ENCODE data around the gene C16orf95. TPM values are rescaled to one million over a fixed set of nuclear protein-coding genes. Genes with fewer than 3 reads are reported as not detected.
"Not testable (repeated sequence)": the region's sequence is repeated elsewhere in the genome, so short reads cannot be mapped to it uniquely, and the experiment has no call there.

C16orf95 gene
- total RNA-seq, 1 experiment from 2014 or later: 6.0 TPM

GRCh38 chr16:87258653-87259052 is 58.5 kb downstream of the C16orf95 start:
- BruUV-seq (replicated peaks); DNase-seq (ENCODE audit: low read depth, low spot score); CTCF ChIA-PET; H3K9me3 ChIP-seq (ENCODE audit: control insufficient read depth, insufficient read depth, low read depth, low read length); ATAC-seq; H3K27ac ChIP-seq (ENCODE audit: low read length); H3K27me3 ChIP-seq (ENCODE audit: control insufficient read depth, insufficient read depth, low read length); H3K4me1 ChIP-seq (ENCODE audit: control insufficient read depth, insufficient read depth, low read length); H3K36me3 ChIP-seq (ENCODE audit: control insufficient read depth, insufficient read depth, low read length); in situ Hi-C loops (cut with HindIII; ENCODE audit: low pct_unique_long_range_greater_than_20kb, low sequenced_read_pairs); intact Hi-C loops (cut with micrococcal nuclease; ENCODE audit: unreplicated experiment); H3K4me3 ChIP-seq (ENCODE audit: low read depth in 2 of 2, low read length in 2 of 2): not testable (repeated sequence)
- POLR2A ChIA-PET: interaction anchor here (0.6 to 0.7 kb wide), 2 partner anchors 111 to 700 kb away, joined by 3 to 7 read pairs; no protein-coding TSS in a partner anchor

DNA sequence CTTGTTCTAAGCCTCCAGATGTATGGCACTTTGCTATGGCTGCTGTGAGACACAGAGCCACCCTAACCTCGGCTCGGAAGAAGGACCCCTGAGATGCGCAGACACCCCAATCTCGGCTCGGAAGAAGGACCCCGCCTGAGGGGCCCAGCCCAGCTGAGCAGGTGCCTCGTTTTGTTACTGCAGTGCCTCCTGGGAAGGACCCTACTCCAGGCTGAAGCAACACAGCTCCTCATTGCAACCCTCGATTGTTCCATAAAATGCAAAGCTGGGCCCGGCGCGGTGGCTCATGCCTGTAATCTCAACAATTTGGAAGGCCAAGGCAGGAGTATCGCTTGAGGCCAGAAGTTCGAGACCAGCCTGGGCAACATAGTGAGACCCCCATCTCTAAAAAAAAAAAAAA is 61.3 kb downstream of the C16orf95 start:
- no peaks in the 10 kb centered on the region for H3K9me3 ChIP-seq (ENCODE audit: control insufficient read depth, insufficient read depth, low read depth, low read length)
- no peak overlapping the region for H3K27ac ChIP-seq (ENCODE audit: low read length)
- intact Hi-C loops (cut with micrococcal nuclease; ENCODE audit: unreplicated experiment): no loop called here
- TF ChIP-seq TCF7L2 (IDR thresholded peaks at IDR 0.05; ENCODE audit: low read depth, low read length) (no peak), SIN3A (IDR thresholded peaks at IDR 0.05; ENCODE audit: borderline replicate concordance, insufficient read depth, low read depth, low read length) (no peak), POLR2AphosphoS5 (IDR thresholded peaks at IDR 0.05; ENCODE audit: low read depth, low read length) (no peak), CTCF (IDR thresholded peaks at IDR 0.05) (no peak)
- TF ChIP-seq, protein P1, sequence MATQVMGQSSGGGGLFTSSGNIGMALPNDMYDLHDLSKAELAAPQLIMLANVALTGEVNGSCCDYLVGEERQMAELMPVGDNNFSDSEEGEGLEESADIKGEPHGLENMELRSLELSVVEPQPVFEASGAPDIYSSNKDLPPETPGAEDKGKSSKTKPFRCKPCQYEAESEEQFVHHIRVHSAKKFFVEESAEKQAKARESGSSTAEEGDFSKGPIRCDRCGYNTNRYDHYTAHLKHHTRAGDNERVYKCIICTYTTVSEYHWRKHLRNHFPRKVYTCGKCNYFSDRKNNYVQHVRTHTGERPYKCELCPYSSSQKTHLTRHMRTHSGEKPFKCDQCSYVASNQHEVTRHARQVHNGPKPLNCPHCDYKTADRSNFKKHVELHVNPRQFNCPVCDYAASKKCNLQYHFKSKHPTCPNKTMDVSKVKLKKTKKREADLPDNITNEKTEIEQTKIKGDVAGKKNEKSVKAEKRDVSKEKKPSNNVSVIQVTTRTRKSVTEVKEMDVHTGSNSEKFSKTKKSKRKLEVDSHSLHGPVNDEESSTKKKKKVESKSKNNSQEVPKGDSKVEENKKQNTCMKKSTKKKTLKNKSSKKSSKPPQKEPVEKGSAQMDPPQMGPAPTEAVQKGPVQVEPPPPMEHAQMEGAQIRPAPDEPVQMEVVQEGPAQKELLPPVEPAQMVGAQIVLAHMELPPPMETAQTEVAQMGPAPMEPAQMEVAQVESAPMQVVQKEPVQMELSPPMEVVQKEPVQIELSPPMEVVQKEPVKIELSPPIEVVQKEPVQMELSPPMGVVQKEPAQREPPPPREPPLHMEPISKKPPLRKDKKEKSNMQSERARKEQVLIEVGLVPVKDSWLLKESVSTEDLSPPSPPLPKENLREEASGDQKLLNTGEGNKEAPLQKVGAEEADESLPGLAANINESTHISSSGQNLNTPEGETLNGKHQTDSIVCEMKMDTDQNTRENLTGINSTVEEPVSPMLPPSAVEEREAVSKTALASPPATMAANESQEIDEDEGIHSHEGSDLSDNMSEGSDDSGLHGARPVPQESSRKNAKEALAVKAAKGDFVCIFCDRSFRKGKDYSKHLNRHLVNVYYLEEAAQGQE (IDR thresholded peaks at IDR 0.05; ENCODE audit: insufficient read depth in 1 of 2, low read depth in 2 of 2, low read length in 1 of 2): no peak
- no peaks in the 10 kb centered on the region for H3K27me3 ChIP-seq (ENCODE audit: control insufficient read depth, insufficient read depth, low read length)
- no peaks in the 10 kb centered on the region for H3K4me1 ChIP-seq (ENCODE audit: control insufficient read depth, insufficient read depth, low read length)
- ChIA-PET POLR2A (interaction anchor here (0.6 to 0.7 kb wide), 2 partner anchors 45 to 722 kb away, joined by 4 to 7 read pairs; no protein-coding TSS in a partner anchor), CTCF (no interaction called here)
- H3K4me3 ChIP-seq (ENCODE audit: low read depth in 2 of 2, low read length in 2 of 2): no peak overlapping the region
- ATAC-seq: no peak
- no TSS peak for BruUV-seq (replicated peaks)
- H3K36me3 ChIP-seq (ENCODE audit: control insufficient read depth, insufficient read depth, low read length): no peaks in the 10 kb centered on the region
- in situ Hi-C loops (cut with HindIII; ENCODE audit: low pct_unique_long_range_greater_than_20kb, low sequenced_read_pairs): no loop called here
- DNase-seq (ENCODE audit: low read depth, low spot score): no peak

DNA sequence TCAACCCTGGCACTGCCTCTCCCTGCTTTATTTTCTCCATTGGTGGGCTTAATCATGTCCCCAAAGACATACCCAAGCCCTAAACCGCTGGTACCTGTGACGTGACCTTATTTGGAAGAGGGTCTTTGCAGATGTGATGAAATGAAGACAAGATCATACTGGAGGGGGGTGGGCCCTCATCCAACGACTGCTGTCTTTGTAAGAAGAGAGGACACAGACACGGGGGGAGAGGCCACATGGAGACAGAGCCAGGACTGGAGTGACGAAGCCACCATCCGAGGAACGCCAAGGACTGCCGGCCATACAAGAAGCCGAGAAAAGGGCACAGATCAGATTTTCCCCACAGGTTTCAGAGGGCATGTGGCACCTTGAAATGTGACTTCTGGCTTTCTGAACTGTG is 62.5 kb downstream of the C16orf95 start:
- Histone ChIP-seq H3K9me3 (ENCODE audit: control insufficient read depth, insufficient read depth, low read depth, low read length) (no peaks in the 10 kb centered on the region), H3K4me1 (ENCODE audit: control insufficient read depth, insufficient read depth, low read length) (no peaks in the 10 kb centered on the region), H3K4me3 (ENCODE audit: low read depth in 2 of 2, low read length in 2 of 2) (no peak overlapping the region), H3K27me3 (ENCODE audit: control insufficient read depth, insufficient read depth, low read length) (no peaks in the 10 kb centered on the region), H3K27ac (ENCODE audit: low read length) (no peak overlapping the region), H3K36me3 (ENCODE audit: control insufficient read depth, insufficient read depth, low read length) (no peaks in the 10 kb centered on the region)
- ChIA-PET CTCF (no interaction called here), POLR2A (no interaction called here)
- in situ Hi-C loops (cut with HindIII; ENCODE audit: low pct_unique_long_range_greater_than_20kb, low sequenced_read_pairs) (no loop called here), intact Hi-C loops (cut with micrococcal nuclease; ENCODE audit: unreplicated experiment) (no loop called here)
- DNase-seq (ENCODE audit: low read depth, low spot score) (no peak), ATAC-seq (no peak)
- TF ChIP-seq, protein P1 (IDR thresholded peaks at IDR 0.05; ENCODE audit: insufficient read depth in 1 of 2, low read depth in 2 of 2, low read length in 1 of 2): no peak
- no peak for TF ChIP-seq CTCF (IDR thresholded peaks at IDR 0.05)
- no TSS peak for BruUV-seq (replicated peaks)
